GM13976 (cell line): ENCODE measurements around the gene ITPRIP.

ENCODE experiments used
- DNase-seq: peaks from one replicate; pipeline ENCODE4 v3.0.0; 2012; ENCODE audit warnings: low spot score
- CTCF ChIP-seq: IDR thresholded peaks from 2 replicates; pipeline ENCODE4 v1.5.1; 2012; ENCODE audit warnings: borderline replicate concordance, mild to moderate bottlenecking; ENCODE audit not compliant: insufficient read depth; ENCODE audit errors: extremely low read depth, missing control alignments, control extremely low read depth
- in situ Hi-C: fragments of 300-500 bp; cut with MboI; formaldehyde crosslinking; loops from one replicate; pipeline ENCODE4 v1.12.0; 2022; ENCODE audit warnings: low sequenced_read_pairs, mixed read lengths, inconsistent platforms; ENCODE audit not compliant: unreplicated experiment

ITPRIP gene

GRCh38 chr10:104322416-104322782 lies 15.9 kb downstream of the ITPRIP start:
- in situ Hi-C loops: no loop called here
- no peak for DNase-seq
- TF ChIP-seq CTCF: no peak

- no peak for DNase-seq
- in situ Hi-C loops: no loop called here
- TF ChIP-seq CTCF: no peak
Observed at GRCh38 chr10:104321725-104322415, 16.4 kb downstream of the ITPRIP start.

- in situ Hi-C loops: no loop called here
- no peak for TF ChIP-seq CTCF
- DNase-seq: no peak
Observed at GRCh38 chr10:104321226-104321625, 17.0 kb downstream of the ITPRIP start.

GRCh38 chr10:104318810-104319741 lies 19.2 kb downstream of the ITPRIP start:
- TF ChIP-seq CTCF: no peak
- DNase-seq: no peak
- in situ Hi-C loops: no loop called here

- in situ Hi-C loops: no loop called here
- no peak for DNase-seq
- no peak for TF ChIP-seq CTCF
Observed at GRCh38 chr10:104318326-104318725, 19.9 kb downstream of the ITPRIP start.

GRCh38 chr10:104317726-104318299 lies 20.5 kb downstream of the ITPRIP start:
- no peak for TF ChIP-seq CTCF

More at GRCh38 chr10:104317726-104318299, 20.5 kb downstream of the ITPRIP start:
- no peak for DNase-seq
- in situ Hi-C loops: no loop called here
